CD8-positive, alpha-beta memory T cell (primary cell): Measurements from ENCODE around the gene SMAD7. TPM values are rescaled to one million over a fixed set of nuclear protein-coding genes. Genes with fewer than 3 reads are reported as not detected.

Source experiments
- CTCF ChIA-PET: fragments of 350-600 bp; sonication (Branson Sonifier 250); formaldehyde crosslinking; loops from one replicate; lab custom pipeline; 2021; ENCODE audit warnings: antibody characterized with exemption; lab: Charles Lee
- POLR2A ChIA-PET: fragments of 350-600 bp; sonication (Branson Sonifier 250); formaldehyde crosslinking; loops from one replicate; lab custom pipeline; 2021; ENCODE audit warnings: antibody characterized with exemption; lab: Charles Lee
- DNase-seq, 5 donors: peaks; one replicate each; pipeline versions ENCODE4 v3.0.0 to v3.0.0-alpha.2; 2020 to 2022; ENCODE audit warnings: mixed read lengths in 1 of 5
- H3K27ac ChIP-seq: one replicate; pipeline ENCODE4 v1.7.0; 2013; ENCODE audit warnings: low read depth, mild to moderate bottlenecking, low read length, moderate library complexity
- H3K27me3 ChIP-seq: 2 replicates; pipeline ENCODE4 v1.7.0; 2013; ENCODE audit warnings: low read length, mild to moderate bottlenecking; ENCODE audit not compliant: insufficient read depth, poor library complexity, severe bottlenecking
- H3K36me3 ChIP-seq: 2 replicates; pipeline ENCODE4 v1.7.0; 2013; ENCODE audit warnings: mild to moderate bottlenecking, low read length, moderate library complexity; ENCODE audit not compliant: insufficient read depth
- H3K4me1 ChIP-seq: 2 replicates; pipeline ENCODE4 v1.7.0; 2013; ENCODE audit warnings: mild to moderate bottlenecking, low read length, moderate library complexity; ENCODE audit not compliant: insufficient read depth
- H3K4me3 ChIP-seq: 2 replicates; pipeline ENCODE4 v1.7.0; 2013; ENCODE audit warnings: mild to moderate bottlenecking, low read length
- H3K9me3 ChIP-seq: 2 replicates; pipeline ENCODE4 v1.7.0; 2013; ENCODE audit warnings: mild to moderate bottlenecking, low read length
- H3K27ac Mint-ChIP-seq, 8 donors: one replicate each; pipeline ENCODE4 v1.8.0; 2020 to 2021; ENCODE audit warnings: mixed read lengths in 8 of 8, mild to moderate bottlenecking in 6 of 8, inconsistent platforms in 3 of 8, moderate library complexity in 3 of 8
- H3K27me3 Mint-ChIP-seq, 2 donors: one replicate each; pipeline ENCODE4 v1.8.0; 2020 to 2021; ENCODE audit warnings: mixed read lengths in 2 of 2, mild to moderate bottlenecking in 1 of 2, moderate library complexity in 1 of 2
- H3K36me3 Mint-ChIP-seq, 3 donors: one replicate each; pipeline ENCODE4 v1.8.0; 2020 to 2021; ENCODE audit warnings: mixed read lengths in 3 of 3, inconsistent platforms in 1 of 3, mild to moderate bottlenecking in 1 of 3
- H3K4me1 Mint-ChIP-seq, 3 donors: one replicate each; pipeline ENCODE4 v1.8.0; 2020 to 2021; ENCODE audit warnings: mixed read lengths in 3 of 3, inconsistent platforms in 1 of 3, mild to moderate bottlenecking in 1 of 3
- H3K4me3 Mint-ChIP-seq, 7 donors: one replicate each; pipeline ENCODE4 v1.8.0; 2020 to 2021; ENCODE audit warnings: mixed read lengths in 7 of 7, mild to moderate bottlenecking in 6 of 7, moderate library complexity in 4 of 7, inconsistent platforms in 2 of 7
- H3K9me3 Mint-ChIP-seq, 5 donors: one replicate each; pipeline ENCODE4 v1.8.0; 2020 to 2022; ENCODE audit warnings: mixed read lengths in 5 of 5, mild to moderate bottlenecking in 3 of 5, moderate library complexity in 2 of 5, inconsistent platforms in 1 of 5
- polyA plus RNA-seq: library from polyadenylated mRNA; unstranded; fragments of 300-500 nt; fragmentation: Illumina TruSeq; gene quantifications from one replicate; pipeline ENCODE4 v1.2.3, GENCODE V29; 2021
- total RNA-seq, 2 experiments: library from RNA; stranded (reverse); gene quantifications; one replicate each; pipeline ENCODE4 v1.2.3, GENCODE V29; 2021

The SMAD7 gene
- total and polyA plus RNA-seq, 3 experiments from 2014 or later: 7.0 to 23.3 (median 23.3) TPM

GRCh38 chr18:48891721-48892120 lies 59.0 kb downstream of the SMAD7 start:
- ChIA-PET POLR2A (no interaction called here), CTCF (no interaction called here)
- Mint-ChIP-seq H3K9me3 (no peaks in the 10 kb centered on the region), H3K27me3 (no peaks in the 10 kb centered on the region), H3K4me1 (peaks cover 1 to 6% (median 5%) of the 10 kb centered on the region in 3 donors), H3K36me3 (peaks cover 0 to 2% (median 0%) of the 10 kb centered on the region in 3 donors), H3K4me3 (no peak overlapping the region), H3K27ac (peak overlapping the region in 2 of 8 donors; percentile 5 to 17)
- Histone ChIP-seq H3K27me3 (no peaks in the 10 kb centered on the region), H3K4me3 (no peak overlapping the region), H3K9me3 (no peaks in the 10 kb centered on the region), H3K36me3 (no peaks in the 10 kb centered on the region), H3K27ac (no peak overlapping the region), H3K4me1 (no peaks in the 10 kb centered on the region)
- DNase-seq: no peak

DNA sequence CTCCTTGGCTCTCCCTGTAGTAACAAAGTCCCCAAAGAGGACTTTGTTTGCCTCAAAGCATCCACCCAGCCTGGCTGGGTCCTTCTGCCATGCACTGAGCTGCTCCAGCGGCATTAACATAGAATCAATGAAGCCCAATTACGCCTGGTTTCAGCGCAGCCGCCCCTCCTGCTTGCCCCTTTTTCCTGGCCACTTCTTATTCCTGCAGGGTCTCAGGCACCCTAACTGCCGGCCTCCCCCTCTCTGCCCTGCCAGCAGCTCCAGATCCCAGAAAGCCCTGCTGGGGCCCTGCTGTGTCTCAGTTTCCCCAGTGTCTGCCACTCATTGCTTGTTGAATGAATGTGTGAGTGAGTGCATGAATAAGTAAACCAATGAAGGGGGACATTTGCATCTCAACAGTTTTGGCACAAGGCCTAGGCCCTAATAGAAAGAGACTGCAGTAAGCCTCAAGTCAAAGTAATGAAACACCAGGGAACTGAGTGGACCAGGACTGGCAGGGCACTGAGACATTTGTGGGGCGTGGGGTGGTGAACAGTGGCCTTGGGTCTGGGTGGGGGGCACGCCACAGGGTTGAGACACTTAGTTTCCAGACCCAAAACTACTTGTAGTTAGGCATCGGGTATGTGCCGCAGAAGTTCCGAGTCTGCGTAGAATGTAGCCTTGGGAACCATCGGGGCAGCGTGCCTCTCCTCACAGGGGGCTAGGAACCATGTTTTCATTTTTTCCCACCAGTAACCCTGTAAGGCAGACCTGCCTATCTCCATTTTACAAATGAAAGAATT lies 60.6 kb downstream of the SMAD7 start:
- no peaks in the 10 kb centered on the region for H3K36me3 ChIP-seq
- H3K4me3 ChIP-seq: no peak overlapping the region
- H3K9me3 Mint-ChIP-seq: no peaks in the 10 kb centered on the region
- H3K27ac Mint-ChIP-seq: peak overlapping the region in 2 of 8 donors; percentile 47 to 64
- ChIA-PET CTCF (no interaction called here), POLR2A (no interaction called here)
- no peaks in the 10 kb centered on the region for H3K27me3 ChIP-seq
- no peak for DNase-seq
- H3K4me1 Mint-ChIP-seq: no peaks in the 10 kb centered on the region
- no peaks in the 10 kb centered on the region for H3K27me3 Mint-ChIP-seq
- no peaks in the 10 kb centered on the region for H3K36me3 Mint-ChIP-seq
- no peak overlapping the region for H3K4me3 Mint-ChIP-seq
- H3K4me1 ChIP-seq: no peaks in the 10 kb centered on the region
- H3K9me3 ChIP-seq: no peaks in the 10 kb centered on the region
- H3K27ac ChIP-seq: no peak overlapping the region

DNA sequence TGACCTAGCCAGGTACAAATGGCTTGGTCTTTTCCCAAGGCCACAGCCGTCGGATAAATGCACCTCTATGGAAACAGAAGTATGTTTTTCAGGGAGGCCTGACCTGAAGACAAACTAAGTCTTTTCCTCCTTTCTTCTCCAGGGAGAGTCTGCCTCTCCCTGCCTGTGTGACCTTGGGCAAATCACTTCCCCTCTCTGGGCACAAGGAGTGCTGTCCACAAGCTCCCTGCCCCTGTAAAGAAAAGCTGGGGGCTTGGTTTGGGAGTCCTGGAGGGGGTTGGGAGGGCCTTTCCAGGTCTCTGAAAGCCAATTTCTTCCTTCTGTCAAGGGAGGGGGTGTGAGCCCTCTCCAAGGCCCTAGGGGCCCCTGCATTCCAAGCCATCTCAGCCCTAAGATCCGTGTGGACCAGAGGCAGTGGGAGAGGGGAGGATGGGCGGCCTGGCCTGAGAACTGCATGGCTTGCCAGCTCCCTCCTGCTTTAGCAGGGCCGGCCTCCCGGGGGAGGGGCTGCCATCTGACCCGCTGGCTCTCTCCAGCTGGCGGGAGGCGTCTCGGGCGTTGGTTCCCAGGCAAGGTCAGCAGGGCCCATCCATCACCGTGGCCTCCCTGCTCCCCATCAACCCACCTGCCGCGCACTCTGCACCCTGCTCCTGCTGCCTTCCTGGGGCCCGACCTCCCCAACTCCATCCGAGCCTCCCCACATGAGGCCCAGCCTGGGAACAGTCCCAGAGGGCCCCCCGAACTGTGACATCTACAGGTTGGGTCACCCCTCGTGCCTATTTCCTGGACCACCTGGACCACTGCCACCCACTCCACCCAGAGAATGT lies 61.4 kb downstream of the SMAD7 start:
- no peaks in the 10 kb centered on the region for H3K4me1 Mint-ChIP-seq

GRCh38 chr18:48888773-48889080 lies 62.0 kb downstream of the SMAD7 start:
- ChIA-PET CTCF (no interaction called here), POLR2A (no interaction called here)
- no peaks in the 10 kb centered on the region for H3K9me3 ChIP-seq
- no peak for DNase-seq
- Mint-ChIP-seq H3K27me3 (no peaks in the 10 kb centered on the region), H3K4me1 (no peaks in the 10 kb centered on the region), H3K36me3 (no peaks in the 10 kb centered on the region), H3K27ac (no peak overlapping the region), H3K4me3 (peak overlapping the region in 1 of 7 donors; percentile 32), H3K9me3 (no peaks in the 10 kb centered on the region)
- no peaks in the 10 kb centered on the region for H3K36me3 ChIP-seq
- no peaks in the 10 kb centered on the region for H3K4me1 ChIP-seq
- no peaks in the 10 kb centered on the region for H3K27me3 ChIP-seq
- no peak overlapping the region for H3K27ac ChIP-seq
- H3K4me3 ChIP-seq: no peak overlapping the region

More for the DNA sequence above, 61.4 kb downstream of the SMAD7 start:
- H3K4me1 ChIP-seq: no peaks in the 10 kb centered on the region
- Mint-ChIP-seq H3K27ac (no peak overlapping the region), H3K36me3 (no peaks in the 10 kb centered on the region), H3K9me3 (no peaks in the 10 kb centered on the region), H3K27me3 (no peaks in the 10 kb centered on the region), H3K4me3 (peak overlapping the region in 1 of 7 donors; percentile 32)
- no peak overlapping the region for H3K4me3 ChIP-seq
- POLR2A ChIA-PET: no interaction called here
- no peaks in the 10 kb centered on the region for H3K27me3 ChIP-seq
- H3K9me3 ChIP-seq: no peaks in the 10 kb centered on the region
- DNase-seq: no peak
- CTCF ChIA-PET: no interaction called here
- no peak overlapping the region for H3K27ac ChIP-seq
- H3K36me3 ChIP-seq: no peaks in the 10 kb centered on the region

- Mint-ChIP-seq H3K4me1 (no peaks in the 10 kb centered on the region), H3K27me3 (no peaks in the 10 kb centered on the region), H3K4me3 (no peak overlapping the region), H3K9me3 (no peaks in the 10 kb centered on the region), H3K36me3 (no peaks in the 10 kb centered on the region), H3K27ac (no peak overlapping the region)
- Histone ChIP-seq H3K4me1 (no peaks in the 10 kb centered on the region), H3K27ac (no peak overlapping the region), H3K27me3 (no peaks in the 10 kb centered on the region), H3K9me3 (no peaks in the 10 kb centered on the region), H3K36me3 (no peaks in the 10 kb centered on the region), H3K4me3 (no peak overlapping the region)
- no peak for DNase-seq
- POLR2A ChIA-PET: no interaction called here
- CTCF ChIA-PET: no interaction called here
Measured at GRCh38 chr18:48887905-48888772, 62.6 kb downstream of the SMAD7 start.

GRCh38 chr18:48887294-48887904 lies 63.4 kb downstream of the SMAD7 start:
- no peak overlapping the region for H3K4me3 Mint-ChIP-seq
- no peak for DNase-seq
- no peaks in the 10 kb centered on the region for H3K36me3 Mint-ChIP-seq
- no peaks in the 10 kb centered on the region for H3K36me3 ChIP-seq
- H3K27ac ChIP-seq: no peak overlapping the region
- no peaks in the 10 kb centered on the region for H3K27me3 ChIP-seq
- H3K9me3 Mint-ChIP-seq: no peaks in the 10 kb centered on the region
- no peaks in the 10 kb centered on the region for H3K9me3 ChIP-seq
- H3K4me3 ChIP-seq: no peak overlapping the region
- CTCF ChIA-PET: no interaction called here
- H3K4me1 ChIP-seq: no peaks in the 10 kb centered on the region
- POLR2A ChIA-PET: no interaction called here
- H3K27me3 Mint-ChIP-seq: peaks cover 0 to 1% of the 10 kb centered on the region in 2 donors
- peak overlapping the region in 2 of 8 donors; percentile 52 to 58 for H3K27ac Mint-ChIP-seq
- no peaks in the 10 kb centered on the region for H3K4me1 Mint-ChIP-seq

- DNase-seq: no peak
- Histone ChIP-seq H3K9me3 (no peaks in the 10 kb centered on the region), H3K36me3 (no peaks in the 10 kb centered on the region), H3K27ac (no peak overlapping the region), H3K27me3 (no peaks in the 10 kb centered on the region), H3K4me1 (no peaks in the 10 kb centered on the region), H3K4me3 (no peak overlapping the region)
- Mint-ChIP-seq H3K4me1 (no peaks in the 10 kb centered on the region), H3K27me3 (peaks cover 0 to 1% of the 10 kb centered on the region in 2 donors), H3K4me3 (no peak overlapping the region), H3K9me3 (no peaks in the 10 kb centered on the region), H3K36me3 (no peaks in the 10 kb centered on the region), H3K27ac (peak overlapping the region in 2 of 8 donors; percentile 52 to 58)
- POLR2A ChIA-PET: no interaction called here
- CTCF ChIA-PET: no interaction called here
Measured at GRCh38 chr18:48886520-48887293, 64.1 kb downstream of the SMAD7 start.
